ENCODE data around the gene SNTA1.
"Not testable (repeated sequence)": the region's sequence is repeated elsewhere in the genome, so short reads cannot be mapped to it uniquely, and the experiment has no call there.

Gene SNTA1

DNA sequence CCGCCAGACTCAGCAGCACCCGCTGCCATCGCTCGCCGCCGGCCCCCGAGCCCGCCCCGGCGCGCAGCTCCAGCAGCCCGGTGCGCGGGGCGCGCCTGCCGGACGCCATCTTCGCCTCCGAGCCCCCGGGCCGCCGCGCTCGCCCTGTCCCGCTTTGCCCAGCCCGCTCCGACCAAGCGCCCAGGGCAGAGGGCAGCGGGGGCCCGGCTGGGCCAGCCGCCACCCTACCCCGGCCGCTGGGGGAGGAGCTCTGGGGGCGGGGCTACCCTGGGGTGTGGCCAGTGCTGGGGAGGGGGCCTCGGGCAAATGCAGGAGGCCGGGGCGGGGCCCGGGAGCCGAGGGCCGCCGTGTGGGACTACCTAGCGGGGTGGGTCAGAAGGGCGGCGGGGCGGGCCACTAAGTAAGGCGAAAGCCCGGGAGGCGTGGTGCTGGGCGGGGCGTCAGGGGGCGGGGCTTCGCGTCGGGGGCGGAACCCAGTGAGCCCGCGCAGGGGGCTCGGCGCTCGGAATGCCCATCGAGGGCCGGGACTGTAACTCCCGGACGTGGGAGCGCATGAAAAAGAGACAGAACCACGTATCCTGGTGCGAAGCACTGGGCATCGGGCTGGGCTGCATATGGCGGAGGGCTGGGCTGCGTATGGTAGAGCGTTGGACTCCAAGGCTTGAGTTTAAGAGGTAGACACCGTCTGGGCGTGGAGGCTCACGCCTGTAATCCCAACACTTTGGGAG lies at the start of gene SNTA1:
Gene SNTA1 (minus strand): TSS at position 252 of the 728 bp plus-strand sequence. CDS start 143 bp downstream, at position 109.
- peak; percentile 86 for DNase-seq

DNA sequence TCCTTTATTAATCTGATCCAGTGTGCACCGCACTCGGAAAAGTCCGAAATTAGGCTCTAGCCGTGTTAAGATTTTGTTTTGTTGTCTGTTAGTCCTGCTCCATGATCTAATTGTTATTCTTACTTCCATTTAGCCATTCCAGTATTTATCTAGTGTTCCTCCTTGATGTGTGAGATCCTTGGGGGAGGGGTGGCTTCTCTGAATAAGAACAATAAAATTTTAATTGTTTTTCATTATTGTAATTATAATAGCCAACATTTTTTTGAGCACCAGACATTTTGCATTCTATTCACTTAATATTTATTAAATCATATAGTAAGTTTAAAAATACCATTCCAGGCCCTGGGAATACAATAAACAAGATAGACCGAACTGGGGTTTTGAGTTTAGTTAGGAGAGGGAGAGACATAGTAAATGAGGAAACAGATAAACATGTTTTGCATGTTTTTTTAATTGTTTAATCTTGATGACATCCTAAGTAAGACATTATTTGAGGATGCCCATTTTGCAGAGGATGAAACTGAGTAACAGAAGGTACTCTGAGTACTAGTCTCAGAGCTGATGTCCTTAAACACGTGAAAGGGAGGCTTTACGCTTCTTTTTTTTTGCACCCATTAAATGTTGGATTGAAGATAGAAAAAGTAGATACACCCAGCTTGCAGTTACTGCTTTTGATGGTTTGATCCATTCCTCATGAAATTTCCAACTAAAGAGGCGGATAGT lies 47.5 kb upstream of the SNTA1 start:
- no peak for DNase-seq

DNA sequence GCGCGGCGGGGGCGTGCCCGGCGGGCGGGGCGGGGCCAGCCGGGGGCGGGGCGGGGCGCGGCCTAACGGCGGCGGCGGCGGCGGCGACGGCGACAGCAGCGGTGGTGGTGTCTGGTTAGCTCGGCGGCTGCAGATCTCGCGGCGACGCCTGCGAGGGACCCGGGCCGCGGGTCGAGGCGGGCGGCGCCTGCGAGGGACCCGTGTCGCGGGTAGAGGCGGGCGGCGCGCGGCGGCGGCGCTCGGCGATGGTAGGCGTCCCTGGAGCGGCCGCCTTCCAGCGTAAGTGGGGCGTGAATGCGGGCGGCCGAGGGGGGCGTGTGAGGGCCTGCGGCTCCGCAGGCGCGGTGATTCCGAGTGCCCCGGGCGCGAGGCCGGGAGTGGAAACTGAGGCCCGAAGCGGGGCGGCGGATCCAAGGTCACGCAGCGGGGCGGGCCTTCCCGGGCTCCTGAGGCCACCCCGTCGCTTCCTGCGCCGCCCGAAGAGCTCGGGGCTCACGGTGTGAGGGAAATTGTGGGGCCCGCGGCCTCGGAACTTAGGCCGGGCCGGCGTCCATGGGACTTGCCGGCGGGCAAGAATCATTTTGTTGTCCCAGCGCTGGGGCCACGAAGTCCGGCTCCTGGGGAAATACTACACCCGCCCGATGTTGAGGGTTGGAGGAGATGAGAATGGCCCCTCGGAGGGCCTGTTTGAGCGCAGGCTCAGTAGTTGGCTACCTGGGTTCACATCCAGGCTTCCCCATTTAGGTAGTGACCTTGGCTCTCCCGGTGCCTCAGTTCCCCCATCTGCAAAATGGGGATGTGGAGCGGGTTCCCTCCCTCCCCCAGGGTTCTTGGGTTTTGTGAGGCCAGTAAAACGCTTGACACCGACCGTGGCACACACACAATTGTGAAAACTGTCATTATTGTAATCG lies 46.7 kb upstream of the SNTA1 start, which contains the start of gene CBFA2T2:
Gene CBFA2T2 (plus strand): TSS at position 74 of the 911 bp plus-strand sequence. CDS start 172 bp downstream, at position 246.
- DNase-seq = no peak

DNA sequence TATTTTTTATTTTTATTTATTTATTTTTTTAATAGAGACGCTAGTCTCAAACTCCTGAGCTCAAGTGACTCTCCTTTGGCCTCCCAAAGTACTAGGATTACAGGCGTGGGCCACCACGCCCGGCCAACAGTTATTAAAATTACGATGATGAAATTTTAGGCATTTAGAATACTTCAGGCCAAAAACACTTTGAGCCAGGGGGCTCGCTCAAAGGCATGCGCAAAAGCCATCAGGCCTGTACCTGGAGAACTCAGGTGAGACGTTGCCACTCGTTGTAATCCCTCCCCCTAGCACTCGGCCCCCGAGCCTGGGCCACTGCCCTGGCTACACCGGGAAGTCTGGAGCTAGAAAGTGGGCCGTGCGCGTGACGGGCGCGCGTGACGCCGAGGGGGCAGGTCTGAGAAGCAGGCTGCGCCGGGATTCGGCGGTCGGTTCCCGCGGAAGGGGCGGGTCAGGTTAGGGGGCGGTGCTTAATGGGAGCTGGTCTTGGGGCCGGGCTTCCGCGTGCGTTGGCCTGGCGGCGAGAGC lies 46.0 kb upstream of the SNTA1 start:
- peak; percentile 88 for DNase-seq

GRCh38 chr20:33488661-33489494 lies 45.3 kb upstream of the SNTA1 start:
- not testable (repeated sequence) for DNase-seq

- DNase-seq = no peak
These were observed 44.6 kb upstream of the SNTA1 start for GRCh38 chr20:33488201-33488600.

DNA sequence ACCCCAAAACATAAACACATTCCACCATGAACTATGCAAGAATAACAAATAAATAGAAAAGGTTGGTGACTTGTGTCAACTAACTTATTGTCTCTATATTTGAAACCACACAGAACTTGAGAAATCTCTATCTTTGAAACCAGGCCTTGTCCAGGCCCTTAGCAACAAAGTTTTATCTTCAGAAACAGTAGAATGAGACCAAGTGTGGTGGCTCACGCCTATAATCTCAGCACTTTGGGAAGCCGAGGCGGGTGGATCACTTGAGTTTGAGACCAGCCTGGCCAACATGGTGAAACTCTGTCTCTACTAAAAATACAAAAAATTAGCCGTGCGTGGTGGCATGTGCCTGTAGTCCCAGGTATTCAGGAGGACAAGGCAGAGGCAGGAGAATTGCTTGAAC lies 39.6 kb upstream of the SNTA1 start:
- not testable (repeated sequence) for DNase-seq

GRCh38 chr20:33482581-33482980 lies 39.0 kb upstream of the SNTA1 start:
- DNase-seq = peak; percentile 25

DNA sequence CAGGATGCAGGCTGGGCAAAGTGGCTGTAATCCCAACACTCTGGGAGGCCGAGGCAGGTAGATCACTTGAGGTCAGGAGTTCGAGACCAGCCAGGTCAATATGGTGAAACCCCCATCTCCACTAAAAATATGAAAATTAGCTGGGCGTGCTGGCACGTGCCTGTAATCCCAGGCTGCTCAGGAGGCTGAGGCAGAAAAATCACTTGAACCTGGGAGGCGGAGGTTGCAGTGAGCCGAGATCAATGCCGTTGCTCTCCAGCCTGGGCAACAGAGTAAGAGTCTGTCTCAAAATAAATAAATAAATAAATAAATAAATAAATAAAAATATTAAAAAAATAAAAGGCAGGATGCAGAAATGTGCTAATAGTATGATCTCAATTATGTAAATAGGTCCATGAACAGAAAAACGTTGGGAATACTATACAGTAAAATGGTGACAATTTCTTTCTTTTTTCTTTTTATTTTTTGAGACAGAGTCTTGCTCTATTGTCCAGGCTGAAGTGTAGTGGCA lies 37.9 kb upstream of the SNTA1 start:
- DNase-seq = no peak

GRCh38 chr20:33480048-33480447 lies 36.5 kb upstream of the SNTA1 start:
- no peak for DNase-seq

GRCh38 chr20:33477386-33478234 lies 34.0 kb upstream of the SNTA1 start:
- DNase-seq = peak; percentile 81

DNA sequence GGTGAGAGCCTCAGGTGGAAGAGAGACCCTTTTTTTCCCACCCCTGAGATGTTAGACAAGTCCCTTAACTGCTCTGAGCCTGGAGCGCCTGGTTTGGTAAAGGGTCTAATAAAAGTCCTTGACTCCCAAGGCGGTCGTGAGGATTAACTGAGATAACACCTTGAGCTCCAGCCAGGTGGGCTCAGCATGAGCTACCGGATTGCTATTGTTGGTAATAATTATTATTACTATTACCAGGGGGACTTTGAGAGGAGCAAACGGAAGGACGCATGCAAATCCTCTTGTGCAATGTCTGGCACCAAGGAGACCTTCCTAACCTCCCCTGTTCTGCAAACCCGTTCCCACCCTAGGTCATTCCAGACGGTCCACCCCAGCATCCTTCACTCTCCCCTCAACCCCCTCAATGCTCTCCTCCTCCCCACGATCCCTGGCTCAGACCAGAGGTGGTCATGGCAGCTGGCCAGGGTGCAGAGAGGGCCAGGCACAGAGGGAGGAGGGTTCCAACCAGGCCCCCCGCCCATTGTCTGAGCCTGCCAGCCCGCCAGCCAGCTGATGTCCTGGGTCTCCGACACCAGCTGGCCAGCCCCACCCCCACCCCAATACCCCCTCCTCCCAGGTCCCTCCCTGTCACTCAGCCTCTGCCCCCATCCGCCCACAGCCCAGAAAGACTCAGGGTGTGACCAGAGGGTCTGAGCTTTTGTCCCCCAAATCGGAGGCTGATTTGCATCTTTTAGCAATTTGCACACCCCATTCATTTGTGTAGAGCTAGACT lies 32.0 kb upstream of the SNTA1 start:
- peak; percentile 55 for DNase-seq

DNA sequence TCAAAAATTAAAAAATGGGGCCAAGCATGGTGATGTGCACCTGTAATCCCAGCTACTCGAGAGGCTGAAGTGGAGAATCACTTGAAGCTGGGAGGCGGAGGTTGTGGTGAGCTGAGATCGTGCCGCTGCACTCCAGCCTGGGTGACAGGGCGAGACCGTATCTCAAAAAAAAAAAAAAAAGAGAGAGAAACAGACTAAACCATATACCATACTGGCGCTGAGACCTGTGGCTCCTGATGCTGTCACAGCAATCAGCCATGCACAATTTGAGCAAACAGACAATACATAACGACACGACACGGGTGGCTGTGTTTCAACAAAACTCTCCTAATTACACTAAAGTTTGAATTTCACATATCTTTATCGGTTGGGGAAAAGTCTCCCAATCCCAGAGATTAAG lies 31.4 kb upstream of the SNTA1 start:
- no peak for DNase-seq

DNA sequence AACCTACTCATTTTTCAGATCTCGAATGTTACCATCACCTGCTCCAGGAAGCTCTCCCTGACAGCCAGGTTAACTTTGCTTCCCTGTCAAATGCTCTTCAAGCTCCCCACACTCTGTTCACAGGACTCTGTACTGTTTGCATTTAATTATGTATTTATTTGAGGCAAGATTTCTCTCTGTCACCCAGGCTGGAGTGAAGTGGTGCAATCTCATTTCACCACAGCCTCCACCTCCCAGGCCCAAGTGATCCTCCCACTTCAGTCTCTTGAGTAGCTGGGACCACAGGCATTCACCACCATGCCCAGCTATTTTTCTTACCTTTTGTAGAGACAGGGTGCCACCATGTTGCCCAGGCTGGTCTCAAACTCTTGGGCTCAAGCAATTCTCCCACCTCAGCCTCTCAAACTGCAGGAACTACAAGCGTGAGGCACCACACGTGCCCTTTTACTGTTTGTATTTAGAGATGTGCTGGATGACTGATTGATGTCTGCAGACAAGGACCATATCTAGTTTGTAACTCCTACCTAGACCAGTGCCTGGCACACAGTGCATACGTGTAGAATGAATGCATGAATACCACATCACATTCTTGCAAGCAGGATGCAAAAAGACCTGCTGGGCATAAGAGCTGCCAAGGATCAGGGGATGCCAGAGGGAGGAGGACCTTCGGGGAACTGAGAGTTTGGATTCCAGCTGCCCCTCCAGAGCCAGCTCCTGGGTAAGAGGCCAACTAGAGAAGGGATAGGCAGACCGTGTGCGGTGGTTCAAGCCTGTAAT lies 30.7 kb upstream of the SNTA1 start:
- DNase-seq = no peak

DNA sequence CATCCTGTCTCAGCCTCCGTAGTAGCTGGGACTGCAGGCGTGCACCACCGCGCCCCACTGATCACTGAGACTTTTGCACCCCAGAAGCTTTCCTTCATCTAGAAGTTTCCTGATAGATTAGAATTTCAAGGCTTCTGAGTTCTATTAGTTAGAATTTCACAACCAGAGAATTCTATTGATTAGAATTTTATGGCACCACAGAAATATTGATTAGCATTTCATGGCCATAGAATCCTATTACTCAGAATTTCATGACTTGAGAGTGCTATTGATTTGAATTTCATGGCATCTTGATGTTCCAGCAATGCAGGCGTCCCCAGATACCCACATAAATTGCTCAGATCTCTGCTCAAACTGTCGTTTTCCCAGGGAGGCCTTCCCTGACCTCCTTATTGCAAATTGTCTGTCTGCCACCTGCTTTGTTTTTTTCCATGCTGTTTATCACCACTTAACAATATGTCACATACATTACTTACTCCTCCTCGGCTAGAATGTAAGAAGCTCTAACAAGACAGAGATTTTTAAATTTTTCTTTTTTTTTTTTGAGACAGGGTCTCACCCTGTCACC lies 29.4 kb upstream of the SNTA1 start:
- no peak for DNase-seq

DNA sequence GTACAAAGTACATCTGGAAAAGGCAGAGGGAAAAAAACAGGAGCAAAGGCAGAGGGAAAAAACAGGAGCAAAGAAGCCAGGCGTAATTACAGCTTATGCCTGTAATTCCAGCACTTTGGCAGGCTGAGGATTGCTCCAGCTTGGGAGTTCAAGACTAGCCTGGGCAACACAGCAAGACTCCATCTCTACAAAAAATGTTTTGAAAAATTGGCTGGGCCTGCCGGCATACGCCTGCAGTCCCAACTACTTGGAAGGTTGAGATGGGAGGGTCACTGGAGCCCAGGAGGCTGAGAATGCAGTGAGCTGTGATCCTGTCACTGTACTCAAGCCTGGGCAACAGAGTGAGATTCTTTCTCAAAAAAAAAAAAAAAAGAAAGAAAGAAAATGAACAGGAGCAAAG lies 27.3 kb upstream of the SNTA1 start:
- no peak for DNase-seq

DNA sequence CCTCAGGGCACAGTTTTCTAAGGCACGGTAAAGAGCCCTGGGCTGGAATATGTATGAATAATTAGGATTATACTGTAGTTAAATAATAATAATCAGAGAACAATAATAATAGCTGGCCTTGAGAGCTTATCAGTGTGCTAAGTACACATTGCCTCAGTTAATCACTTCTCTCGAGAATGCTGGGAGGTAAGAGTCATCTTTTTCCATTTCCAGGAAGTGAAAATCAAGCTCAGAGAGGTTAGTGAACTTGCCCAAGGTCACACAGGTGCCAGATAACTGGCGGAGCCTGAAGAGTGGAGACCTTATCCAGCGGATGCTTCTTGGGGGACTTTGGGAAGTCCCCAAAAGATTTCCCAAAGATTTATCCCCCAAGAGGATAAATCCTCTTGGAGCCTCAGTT lies 26.9 kb upstream of the SNTA1 start:
- no peak for DNase-seq

DNA sequence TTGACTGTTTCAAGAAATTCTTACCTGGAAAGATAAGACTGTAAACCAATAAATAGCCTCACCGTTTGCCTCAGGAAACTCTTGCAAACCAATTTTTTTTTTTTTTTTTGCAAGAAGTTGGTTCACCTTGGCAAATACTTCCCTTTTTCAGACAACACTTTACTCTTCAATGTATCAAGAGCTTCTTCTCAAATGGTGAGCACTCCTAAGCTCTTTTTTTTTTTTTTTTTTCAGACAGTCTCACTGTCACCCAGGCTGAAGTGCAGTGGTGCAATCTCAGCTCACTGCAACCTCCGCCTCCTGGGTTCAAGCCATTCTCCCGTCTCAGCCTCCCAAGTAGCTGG lies 22.7 kb upstream of the SNTA1 start:
- DNase-seq = no peak
